Esophagus squamous epithelium (tissue), 5 donors: ENCODE results near the gene OR6S1. TPM values are rescaled to one million over a fixed set of nuclear protein-coding genes. Genes with fewer than 3 reads are reported as not detected.

Experiments
- DNase-seq: peaks from one replicate; lab custom pipeline; 2025; lab: John Stamatoyannopoulos, UW
- H3K27ac ChIP-seq, 4 donors: fragments of 200-600 bp; sonication (generic); one replicate each; pipeline ENCODE4 v1.5.1; 2016 to 2019; ENCODE audit warnings: mild to moderate bottlenecking in 1 of 4
- H3K27me3 ChIP-seq, 4 donors: fragments of 200-600 bp; sonication (generic); 1 replicate in 3 of 4; 2 replicates in 1 of 4; pipeline versions ENCODE4 v1.5.1 to v1.6.0; 2017 to 2021; ENCODE audit warnings: antibody characterized with exemption in 1 of 4
- H3K36me3 ChIP-seq, 3 donors: fragments of 200-600 bp; sonication (generic); one replicate each; pipeline ENCODE4 v1.5.1; 2016 to 2019
- H3K4me1 ChIP-seq, 3 donors: fragments of 200-600 bp; sonication (generic); one replicate each; pipeline ENCODE4 v1.5.1; 2017 to 2019
- H3K4me3 ChIP-seq, 4 donors: fragments of 200-600 bp; sonication (generic); 1 replicate in 3 of 4; 2 replicates in 1 of 4; pipeline ENCODE4 v1.5.1; 2016 to 2019; ENCODE audit warnings: mild to moderate bottlenecking in 2 of 4, moderate library complexity in 1 of 4
- H3K9me3 ChIP-seq, 3 donors: fragments of 200-600 bp; sonication (generic); one replicate each; pipeline ENCODE4 v1.5.1; 2016 to 2019
- POLR2A ChIP-seq, 4 donors: fragments of 450-650 bp; IDR thresholded peaks; one replicate each; pipeline ENCODE4 v1.6.1; 2017; ENCODE audit warnings: antibody characterized with exemption in 4 of 4, mild to moderate bottlenecking in 4 of 4, moderate library complexity in 3 of 4
- WGBS, 2 donors: methylation state at CpG; one replicate each; pipeline ENCODE4 v1.1.5; 2018; 5-methylcytosine and 5-hydroxymethylcytosine counted together
- intact Hi-C: fragments of 100-400 bp; cut with DNase I; formaldehyde crosslinking; loops from one replicate; pipeline ENCODE4 v1.15.0; 2022
- total RNA-seq, 4 donors: library from RNA; depleted of rRNA; stranded (reverse); fragments of >200 nt; gene quantifications; one replicate each; pipeline ENCODE4 v1.1.0, GENCODE V29; 2016
- TF ChIP-seq, protein P1 (sequence below), 6 experiments: fragments of 450-650 bp in 4 of 6; fragments of 200-600 bp in 2 of 6; sonication (generic) in 2 of 6; IDR thresholded peaks; one replicate each; pipeline ENCODE4 v1.5.1; 2016 to 2019; ENCODE audit warnings: antibody characterized with exemption in 6 of 6, mild to moderate bottlenecking in 4 of 6, moderate library complexity in 4 of 6
- donor health status: DM: yes; HTN: yes; CAD: no.

The OR6S1 gene
- total RNA-seq, 4 donors from 2014 or later = not detected

DNA sequence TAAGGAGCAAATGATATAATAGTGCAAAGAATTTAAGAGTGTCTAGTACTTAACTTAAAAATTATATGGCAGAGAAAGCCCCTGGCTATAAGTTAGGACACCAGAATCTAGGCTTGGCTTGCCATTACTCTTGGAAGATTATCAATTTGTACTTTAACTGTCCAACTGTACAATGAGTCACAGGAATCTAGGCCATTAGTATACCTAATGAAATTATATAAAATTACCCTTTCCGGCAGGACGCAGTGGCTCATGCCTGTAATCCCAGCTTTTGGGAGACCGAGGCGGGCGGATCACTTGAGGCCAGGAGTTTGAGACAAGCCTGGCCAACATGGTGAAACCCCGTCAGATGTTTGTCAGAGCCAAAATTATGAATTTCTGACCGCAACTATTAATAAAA, 691 bp upstream of the OR6S1 start:
- H3K36me3 ChIP-seq = no peaks in the 10 kb centered on the region
- H3K4me1 ChIP-seq = no peaks in the 10 kb centered on the region
- H3K4me3 ChIP-seq = no peak overlapping the region
- 87 to 92% methylated on average over 7 of the region's 7 CpGs for WGBS, 2 donors
- no peaks in the 10 kb centered on the region for H3K9me3 ChIP-seq
- peaks cover 0 to 65% (median 2%) of the 10 kb centered on the region in 4 donors for H3K27me3 ChIP-seq
- TF ChIP-seq, protein P1, sequence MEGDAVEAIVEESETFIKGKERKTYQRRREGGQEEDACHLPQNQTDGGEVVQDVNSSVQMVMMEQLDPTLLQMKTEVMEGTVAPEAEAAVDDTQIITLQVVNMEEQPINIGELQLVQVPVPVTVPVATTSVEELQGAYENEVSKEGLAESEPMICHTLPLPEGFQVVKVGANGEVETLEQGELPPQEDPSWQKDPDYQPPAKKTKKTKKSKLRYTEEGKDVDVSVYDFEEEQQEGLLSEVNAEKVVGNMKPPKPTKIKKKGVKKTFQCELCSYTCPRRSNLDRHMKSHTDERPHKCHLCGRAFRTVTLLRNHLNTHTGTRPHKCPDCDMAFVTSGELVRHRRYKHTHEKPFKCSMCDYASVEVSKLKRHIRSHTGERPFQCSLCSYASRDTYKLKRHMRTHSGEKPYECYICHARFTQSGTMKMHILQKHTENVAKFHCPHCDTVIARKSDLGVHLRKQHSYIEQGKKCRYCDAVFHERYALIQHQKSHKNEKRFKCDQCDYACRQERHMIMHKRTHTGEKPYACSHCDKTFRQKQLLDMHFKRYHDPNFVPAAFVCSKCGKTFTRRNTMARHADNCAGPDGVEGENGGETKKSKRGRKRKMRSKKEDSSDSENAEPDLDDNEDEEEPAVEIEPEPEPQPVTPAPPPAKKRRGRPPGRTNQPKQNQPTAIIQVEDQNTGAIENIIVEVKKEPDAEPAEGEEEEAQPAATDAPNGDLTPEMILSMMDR (IDR thresholded peaks at IDR 0.05) = no peak
- no peak for TF ChIP-seq POLR2A (IDR thresholded peaks at IDR 0.05)
- DNase-seq = no peak
- H3K27ac ChIP-seq = no peak overlapping the region
- intact Hi-C loops = no loop called here

DNA sequence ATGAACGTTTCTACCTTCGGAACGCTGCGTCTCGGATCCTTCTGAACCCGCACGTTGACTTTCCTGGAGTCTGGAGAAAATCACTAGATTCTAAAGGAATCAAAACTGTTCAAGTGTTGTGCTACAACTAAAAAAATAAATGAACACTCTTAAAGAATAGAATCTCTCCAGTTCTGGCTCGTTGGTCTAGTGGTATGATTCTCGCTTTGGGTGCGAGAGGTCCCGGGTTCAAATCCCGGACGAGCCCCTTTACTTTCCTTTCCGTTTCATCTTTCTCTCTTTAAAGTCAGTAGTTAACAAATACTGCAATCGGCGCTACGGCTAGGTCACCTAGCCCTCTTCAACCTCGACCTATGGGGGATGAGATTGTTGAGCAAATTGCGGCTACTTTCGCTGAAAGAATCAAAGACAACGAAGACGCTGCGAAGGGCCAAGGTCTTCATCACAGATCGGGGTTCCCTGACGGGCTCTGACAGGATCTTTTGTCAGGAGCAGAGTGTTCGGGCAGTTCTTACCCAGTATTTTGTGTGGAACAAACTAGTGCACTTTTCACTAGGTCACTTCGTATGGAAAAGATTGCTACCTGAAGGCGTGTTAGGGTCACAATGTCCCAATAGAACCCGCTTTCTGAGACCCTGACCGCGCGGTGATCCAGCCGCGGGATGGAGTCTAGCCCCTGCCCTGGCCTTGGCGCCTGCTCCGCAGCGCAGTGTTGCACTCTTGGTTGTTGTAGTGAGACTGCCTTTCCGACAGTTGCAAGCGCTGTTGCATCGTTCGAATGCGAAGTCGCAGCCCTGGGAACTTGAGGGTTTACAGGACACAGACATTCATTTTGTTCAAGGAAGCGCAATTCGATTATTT, 8.4 kb downstream of the OR6S1 start:
- Histone ChIP-seq H3K27ac (peak overlapping the region in 1 of 4 donors; percentile 11), H3K4me3 (peak overlapping the region; percentile 5 to 43 (median 38)), H3K27me3 (peaks cover 0 to 70% (median 4%) of the 10 kb centered on the region in 4 donors), H3K36me3 (no peaks in the 10 kb centered on the region), H3K4me1 (peaks cover 19 to 41% (median 31%) of the 10 kb centered on the region in 3 donors), H3K9me3 (no peaks in the 10 kb centered on the region)
- intact Hi-C loops = no loop called here
- DNase-seq = no peak
- TF ChIP-seq POLR2A (IDR thresholded peaks at IDR 0.05) = no peak
- TF ChIP-seq, protein P1 (IDR thresholded peaks at IDR 0.05) = no peak
- 6 to 7% methylated on average over 41 to 45 of the region's 45 CpGs for WGBS, 2 donors

DNA sequence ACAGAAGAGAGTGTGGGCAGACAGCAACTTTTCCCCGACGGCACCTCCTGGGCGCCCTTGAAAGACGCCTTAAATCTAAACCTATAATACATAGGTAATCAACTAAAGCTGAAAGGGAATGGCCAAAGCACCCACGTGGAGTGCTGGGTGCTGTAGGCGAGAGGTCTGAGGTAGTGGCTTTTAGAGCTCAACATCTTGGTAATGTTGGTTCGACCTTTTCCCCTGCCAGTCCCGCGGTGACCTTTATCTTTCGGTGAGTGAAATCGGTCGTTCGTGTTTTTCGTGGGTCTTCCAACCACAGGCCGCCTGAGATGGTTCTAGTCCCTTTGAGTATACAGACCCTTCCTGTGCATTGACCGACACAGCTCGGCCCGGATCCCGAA, 9.1 kb downstream of the OR6S1 start:
- 1 to 6% methylated on average over 16 to 18 of the region's 19 CpGs for WGBS, 2 donors
- intact Hi-C loops = no loop called here
- no peak for TF ChIP-seq POLR2A (IDR thresholded peaks at IDR 0.05)
- TF ChIP-seq, protein P1 (IDR thresholded peaks at IDR 0.05) = no peak

GRCh38 chr14:20631880-20632389, 9.6 kb downstream of the OR6S1 start:
- Histone ChIP-seq H3K4me1 (peaks cover 19 to 44% (median 31%) of the 10 kb centered on the region in 3 donors), H3K27ac (no peak overlapping the region), H3K9me3 (no peaks in the 10 kb centered on the region), H3K27me3 (peaks cover 0 to 66% (median 2%) of the 10 kb centered on the region in 4 donors), H3K4me3 (peak overlapping the region; percentile 5 to 43 (median 38)), H3K36me3 (no peaks in the 10 kb centered on the region)
- intact Hi-C loops = no loop called here
- DNase-seq = no peak
- WGBS, 2 donors = 0 to 4% methylated on average over 7 to 12 of the region's 18 CpGs
- TF ChIP-seq POLR2A (IDR thresholded peaks at IDR 0.05) = no peak
- TF ChIP-seq, protein P1 (IDR thresholded peaks at IDR 0.05) = no peak

More for the DNA sequence above, 9.1 kb downstream of the OR6S1 start:
- no peak for DNase-seq
- Histone ChIP-seq H3K4me3 (peak overlapping the region; percentile 5 to 43 (median 38)), H3K27ac (no peak overlapping the region), H3K9me3 (no peaks in the 10 kb centered on the region), H3K36me3 (no peaks in the 10 kb centered on the region), H3K4me1 (peaks cover 19 to 41% (median 31%) of the 10 kb centered on the region in 3 donors), H3K27me3 (peaks cover 0 to 67% (median 4%) of the 10 kb centered on the region in 4 donors)
